Measurements from ENCODE around the gene F2R. TPM values are rescaled to one million over a fixed set of nuclear protein-coding genes. Genes with fewer than 3 reads are reported as not detected.
"Not testable (repeated sequence)": the region's sequence is repeated elsewhere in the genome, so short reads cannot be mapped to it uniquely, and the experiment has no call there.

Gene F2R
- total RNA-seq, 1 donor from 2014 or later, result 20.1 TPM

DNA sequence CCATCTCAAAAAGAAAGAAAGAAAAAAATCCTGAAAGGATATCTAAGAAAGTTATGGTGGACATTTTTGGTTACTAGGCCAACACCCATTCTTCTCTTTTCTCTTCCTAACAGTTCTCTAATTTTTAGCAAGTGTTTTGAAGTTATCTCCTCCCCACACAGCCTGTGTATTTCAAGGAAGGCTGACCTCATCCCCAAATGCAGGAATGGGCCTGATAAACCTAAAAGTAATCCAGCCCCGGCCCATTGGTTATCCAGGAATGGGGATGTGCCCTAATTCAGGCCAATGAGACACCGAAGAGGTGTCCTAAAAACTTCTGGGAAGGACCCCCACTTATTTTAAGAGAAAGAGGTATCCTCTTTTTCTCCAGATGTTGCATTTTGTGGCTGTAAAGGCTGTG, 46.6 kb downstream of the F2R start:
- H3K27ac Mint-ChIP-seq, result no peak overlapping the region
- no peaks in the 10 kb centered on the region for H3K36me3 Mint-ChIP-seq
- TF ChIP-seq, protein P1, sequence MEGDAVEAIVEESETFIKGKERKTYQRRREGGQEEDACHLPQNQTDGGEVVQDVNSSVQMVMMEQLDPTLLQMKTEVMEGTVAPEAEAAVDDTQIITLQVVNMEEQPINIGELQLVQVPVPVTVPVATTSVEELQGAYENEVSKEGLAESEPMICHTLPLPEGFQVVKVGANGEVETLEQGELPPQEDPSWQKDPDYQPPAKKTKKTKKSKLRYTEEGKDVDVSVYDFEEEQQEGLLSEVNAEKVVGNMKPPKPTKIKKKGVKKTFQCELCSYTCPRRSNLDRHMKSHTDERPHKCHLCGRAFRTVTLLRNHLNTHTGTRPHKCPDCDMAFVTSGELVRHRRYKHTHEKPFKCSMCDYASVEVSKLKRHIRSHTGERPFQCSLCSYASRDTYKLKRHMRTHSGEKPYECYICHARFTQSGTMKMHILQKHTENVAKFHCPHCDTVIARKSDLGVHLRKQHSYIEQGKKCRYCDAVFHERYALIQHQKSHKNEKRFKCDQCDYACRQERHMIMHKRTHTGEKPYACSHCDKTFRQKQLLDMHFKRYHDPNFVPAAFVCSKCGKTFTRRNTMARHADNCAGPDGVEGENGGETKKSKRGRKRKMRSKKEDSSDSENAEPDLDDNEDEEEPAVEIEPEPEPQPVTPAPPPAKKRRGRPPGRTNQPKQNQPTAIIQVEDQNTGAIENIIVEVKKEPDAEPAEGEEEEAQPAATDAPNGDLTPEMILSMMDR (conservative IDR thresholded peaks at IDR 0.05), result no peak
- H3K9me3 Mint-ChIP-seq, result peaks cover 9% of the 10 kb centered on the region
- H3K27me3 Mint-ChIP-seq, result peaks cover 6% of the 10 kb centered on the region
- H3K4me3 Mint-ChIP-seq, result no peak overlapping the region
- peak; percentile 18 for DNase-seq (ENCODE audit: extremely low spot score, unreplicated experiment)
- H3K4me1 Mint-ChIP-seq (ENCODE audit: unreplicated experiment), result no peaks in the 10 kb centered on the region

DNA sequence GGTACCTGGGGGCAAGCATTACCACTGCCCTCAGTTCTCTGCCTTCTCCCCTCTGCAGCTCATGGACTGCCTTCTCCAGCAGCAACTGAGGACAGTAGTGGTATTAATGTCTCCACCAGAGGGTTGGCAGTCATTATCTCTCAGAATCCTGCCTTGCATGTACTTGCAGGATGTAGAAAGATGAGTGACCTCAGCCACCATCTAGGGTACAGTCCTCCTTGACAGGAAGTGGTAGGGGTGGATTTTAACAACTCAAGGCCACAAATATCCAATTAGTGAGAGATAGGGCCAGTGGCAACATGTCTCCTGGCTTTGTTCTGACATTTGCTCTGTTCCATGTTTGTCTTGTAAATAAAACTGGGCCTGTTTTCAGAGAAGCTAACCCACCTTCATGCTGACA, 47.2 kb downstream of the F2R start:
- no peak overlapping the region for H3K4me3 Mint-ChIP-seq
- TF ChIP-seq, protein P1 (conservative IDR thresholded peaks at IDR 0.05), result no peak
- no peak for DNase-seq (ENCODE audit: extremely low spot score, unreplicated experiment)
- H3K4me1 Mint-ChIP-seq (ENCODE audit: unreplicated experiment), result no peaks in the 10 kb centered on the region
- H3K27ac Mint-ChIP-seq, result no peak overlapping the region
- peaks cover 6% of the 10 kb centered on the region for H3K27me3 Mint-ChIP-seq
- H3K9me3 Mint-ChIP-seq, result peaks cover 9% of the 10 kb centered on the region
- no peaks in the 10 kb centered on the region for H3K36me3 Mint-ChIP-seq

DNA sequence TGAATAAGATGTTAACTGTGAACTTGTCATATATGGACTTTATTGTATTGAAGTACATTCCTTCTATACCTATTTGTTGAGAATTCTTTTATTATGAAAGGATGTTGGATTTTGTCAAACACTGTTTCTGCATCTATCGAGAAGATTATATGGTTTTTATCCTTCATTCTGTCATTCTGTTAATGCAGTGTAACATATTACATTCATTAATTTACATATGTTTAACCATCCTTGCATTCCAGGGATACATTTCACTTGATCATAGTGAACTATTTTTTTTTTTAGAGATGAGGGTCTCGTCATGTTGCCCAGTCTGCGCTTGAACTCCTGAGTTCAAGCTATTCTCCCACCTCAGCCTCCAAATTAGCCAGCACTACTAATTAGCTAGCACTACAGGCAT, 48.4 kb downstream of the F2R start:
- Mint-ChIP-seq H3K9me3 (peaks cover 9% of the 10 kb centered on the region), H3K4me3 (no peak overlapping the region), H3K36me3 (no peaks in the 10 kb centered on the region), H3K27me3 (peaks cover 3% of the 10 kb centered on the region), H3K4me1 (ENCODE audit: unreplicated experiment) (no peaks in the 10 kb centered on the region), H3K27ac (no peak overlapping the region)
- peak; percentile 18 for DNase-seq (ENCODE audit: extremely low spot score, unreplicated experiment)
- TF ChIP-seq, protein P1 (conservative IDR thresholded peaks at IDR 0.05), result no peak

DNA sequence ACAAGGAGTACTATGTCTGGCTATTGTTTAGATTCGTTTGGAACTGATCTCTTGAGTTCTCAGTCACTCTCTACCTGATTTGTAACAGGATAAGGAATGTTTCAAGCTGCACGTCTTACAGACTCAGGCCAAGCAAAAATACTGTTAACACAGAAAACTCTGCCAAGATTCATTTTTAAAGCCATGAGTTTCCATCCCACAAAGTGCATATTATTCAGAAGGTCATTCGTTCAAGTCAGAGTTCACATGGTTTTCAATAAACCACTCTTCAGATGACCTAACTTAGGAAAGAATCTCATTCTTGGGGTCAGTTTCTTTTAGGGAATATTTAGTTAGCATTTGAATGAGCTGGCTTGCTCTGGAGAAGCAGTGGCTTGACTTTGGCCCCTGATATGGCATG, 49.3 kb downstream of the F2R start:
- H3K27ac Mint-ChIP-seq, result no peak overlapping the region
- H3K27me3 Mint-ChIP-seq, result peaks cover 3% of the 10 kb centered on the region

DNA sequence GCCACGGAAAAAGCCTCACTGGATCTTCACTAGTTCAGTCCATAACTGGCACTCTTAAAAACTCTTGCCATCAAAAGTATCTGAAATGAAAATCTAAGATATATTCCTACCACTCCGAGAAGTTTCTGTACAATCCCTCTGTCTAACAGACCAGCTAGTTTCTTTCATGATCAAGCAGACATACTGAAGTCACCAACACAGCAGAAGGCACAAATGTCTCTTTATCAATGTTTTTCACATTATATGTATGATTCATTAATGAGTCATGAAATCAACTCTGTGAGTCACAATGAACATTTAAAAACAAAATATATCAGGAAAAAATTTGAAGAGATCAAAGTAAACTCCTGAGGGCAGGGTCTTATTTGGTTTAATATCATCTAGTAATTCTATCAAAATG, 50.8 kb downstream of the F2R start:
- peaks cover under 1% of the 10 kb centered on the region for H3K4me1 Mint-ChIP-seq (ENCODE audit: unreplicated experiment)
- H3K9me3 Mint-ChIP-seq, result peaks cover 9% of the 10 kb centered on the region
- H3K27ac Mint-ChIP-seq, result no peak overlapping the region
- no peaks in the 10 kb centered on the region for H3K36me3 Mint-ChIP-seq
- TF ChIP-seq, protein P1 (conservative IDR thresholded peaks at IDR 0.05), result no peak
- no peak overlapping the region for H3K4me3 Mint-ChIP-seq
- DNase-seq (ENCODE audit: extremely low spot score, unreplicated experiment), result no peak
- no peaks in the 10 kb centered on the region for H3K27me3 Mint-ChIP-seq

More for the DNA sequence above, 49.3 kb downstream of the F2R start:
- no peak for DNase-seq (ENCODE audit: extremely low spot score, unreplicated experiment)
- H3K9me3 Mint-ChIP-seq, result peaks cover 9% of the 10 kb centered on the region
- TF ChIP-seq, protein P1 (conservative IDR thresholded peaks at IDR 0.05), result no peak
- H3K4me1 Mint-ChIP-seq (ENCODE audit: unreplicated experiment), result no peaks in the 10 kb centered on the region
- H3K4me3 Mint-ChIP-seq, result no peak overlapping the region
- H3K36me3 Mint-ChIP-seq, result no peaks in the 10 kb centered on the region

DNA sequence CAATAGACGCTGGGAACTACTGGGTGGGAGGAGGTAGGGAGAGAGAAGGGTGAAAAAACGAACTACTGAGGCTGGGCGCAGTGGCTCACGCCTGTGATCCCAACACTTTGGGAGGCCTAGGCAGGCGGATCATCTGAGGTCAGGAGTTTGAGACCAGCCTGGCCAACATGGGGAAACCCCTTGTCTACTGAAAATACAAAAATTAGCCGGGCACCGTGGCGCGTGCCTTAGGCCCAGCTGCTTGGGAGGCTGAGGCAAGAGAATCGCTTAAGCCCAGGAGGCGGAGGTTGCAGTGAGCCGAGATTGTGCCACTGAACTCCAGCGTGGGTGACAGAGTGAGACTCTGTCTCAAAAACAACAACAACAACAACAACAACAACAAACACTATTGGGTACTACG, 55.1 kb downstream of the F2R start:
- H3K4me3 Mint-ChIP-seq; DNase-seq (ENCODE audit: extremely low spot score, unreplicated experiment); H3K36me3 Mint-ChIP-seq; H3K27me3 Mint-ChIP-seq; H3K9me3 Mint-ChIP-seq; H3K27ac Mint-ChIP-seq; H3K4me1 Mint-ChIP-seq (ENCODE audit: unreplicated experiment): not testable (repeated sequence)
